Mesenchymal stem cell (in vitro differentiated cells and primary cell): ENCODE data around the gene HOXC10.
A peak's percentile ranks its signal among the peaks of the same experiment; 100 is the strongest.

Source experiments
- DNase-seq: peaks from one replicate; pipeline ENCODE4 v3.0.0-alpha.2; 2013
- H2AFZ ChIP-seq: one replicate; pipeline ENCODE4 v1.6.1; 2013; ENCODE audit warnings: low read depth, mild to moderate bottlenecking, control low read depth, inconsistent platforms, low read length, moderate library complexity
- H2AK5ac ChIP-seq: 2 replicates; pipeline ENCODE4 v1.6.1; 2013; ENCODE audit warnings: low read length, moderate library complexity, mild to moderate bottlenecking, inconsistent platforms; ENCODE audit not compliant: severe bottlenecking
- H2BK120ac ChIP-seq: one replicate; pipeline ENCODE4 v1.6.1; 2013; ENCODE audit warnings: low read depth, mild to moderate bottlenecking, inconsistent platforms, low read length, moderate library complexity
- H2BK12ac ChIP-seq, 2 experiments: one replicate each; pipeline ENCODE4 v1.6.1; 2013; ENCODE audit warnings: inconsistent platforms in 2 of 2, low read length in 2 of 2, mild to moderate bottlenecking in 2 of 2, moderate library complexity in 2 of 2, control low read depth in 1 of 2
- H2BK15ac ChIP-seq: one replicate; pipeline ENCODE4 v1.6.1; 2013; ENCODE audit warnings: mild to moderate bottlenecking, low read depth, inconsistent platforms; ENCODE audit not compliant: poor library complexity, severe bottlenecking
- H2BK5ac ChIP-seq: 2 replicates; pipeline ENCODE4 v1.6.1; 2013; ENCODE audit warnings: low read depth, mild to moderate bottlenecking, low read length, control low read depth, inconsistent platforms; ENCODE audit not compliant: poor library complexity, severe bottlenecking
- H3K14ac ChIP-seq, 2 experiments: one replicate each; pipeline ENCODE4 v1.6.1; 2013; ENCODE audit warnings: inconsistent platforms in 2 of 2, low read length in 2 of 2, control low read depth in 1 of 2, mild to moderate bottlenecking in 1 of 2, moderate library complexity in 1 of 2
- H3K18ac ChIP-seq, 2 experiments: one replicate each; pipeline ENCODE4 v1.6.1; 2013; ENCODE audit warnings: inconsistent platforms in 2 of 2, low read length in 2 of 2, control low read depth in 1 of 2, low read depth in 1 of 2, mild to moderate bottlenecking in 1 of 2
- H3K23ac ChIP-seq, 2 experiments: one replicate each; pipeline ENCODE4 v1.6.1; 2013; ENCODE audit warnings: inconsistent platforms in 2 of 2, low read length in 2 of 2, mild to moderate bottlenecking in 2 of 2, moderate library complexity in 2 of 2, control low read depth in 1 of 2
- H3K27ac ChIP-seq: 2 replicates; pipeline ENCODE4 v1.5.1; 2013; ENCODE audit warnings: mild to moderate bottlenecking, moderate library complexity, low read length, control low read depth, inconsistent platforms; ENCODE audit not compliant: poor library complexity, severe bottlenecking
- H3K27me3 ChIP-seq, 2 experiments: 2 replicates each; pipeline versions ENCODE4 v1.6.1 to v1.7.0; 2013; ENCODE audit warnings: low read length in 2 of 2, mild to moderate bottlenecking in 2 of 2, moderate library complexity in 2 of 2, control low read depth in 1 of 2, inconsistent platforms in 1 of 2; ENCODE audit not compliant: control insufficient read depth in 1 of 2, insufficient read depth in 1 of 2
- H3K36me3 ChIP-seq, 2 experiments: 2 replicates each; pipeline versions ENCODE4 v1.6.1 to v1.7.0; 2013; ENCODE audit warnings: low read length in 2 of 2, control low read depth in 1 of 2, inconsistent platforms in 1 of 2, low read depth in 1 of 2, mild to moderate bottlenecking in 1 of 2; ENCODE audit not compliant: insufficient read depth in 2 of 2, control insufficient read depth in 1 of 2
- H3K4ac ChIP-seq, 2 experiments: one replicate each; pipeline ENCODE4 v1.6.1; 2013; ENCODE audit warnings: inconsistent platforms in 2 of 2, low read length in 2 of 2, mild to moderate bottlenecking in 2 of 2, moderate library complexity in 2 of 2, control low read depth in 1 of 2, low read depth in 1 of 2
- H3K4me1 ChIP-seq: 2 replicates; pipeline ENCODE4 v1.6.1; 2013; ENCODE audit warnings: low read depth, low read length, control low read depth; ENCODE audit not compliant: control insufficient read depth, insufficient read depth
- H3K4me2 ChIP-seq: 2 replicates; pipeline ENCODE4 v1.6.1; 2013; ENCODE audit warnings: low read length, mild to moderate bottlenecking, inconsistent platforms; ENCODE audit not compliant: poor library complexity, severe bottlenecking
- H3K4me3 ChIP-seq, 2 experiments: 2 replicates each; pipeline versions ENCODE4 v1.5.1 to v1.7.0; 2013; ENCODE audit warnings: low read length in 2 of 2, mild to moderate bottlenecking in 2 of 2, control low read depth in 1 of 2, low read depth in 1 of 2; ENCODE audit not compliant: insufficient read depth in 1 of 2
- H3K79me1 ChIP-seq: replicated peaks from 2 replicates; pipeline ENCODE4 v1.6.1; 2013; ENCODE audit warnings: mild to moderate bottlenecking, control low read depth, low read length, inconsistent platforms; ENCODE audit not compliant: poor library complexity, severe bottlenecking
- H3K9ac ChIP-seq: 2 replicates; pipeline ENCODE4 v1.7.0; 2013; ENCODE audit warnings: mild to moderate bottlenecking, low read length, moderate library complexity
- H3K9me3 ChIP-seq: 2 replicates; pipeline ENCODE4 v1.7.0; 2013; ENCODE audit warnings: mild to moderate bottlenecking, low read length; ENCODE audit not compliant: control insufficient read depth
- H4K8ac ChIP-seq: one replicate; pipeline ENCODE4 v1.6.1; 2013; ENCODE audit warnings: inconsistent platforms, mild to moderate bottlenecking, low read length, moderate library complexity
- H4K91ac ChIP-seq: one replicate; pipeline ENCODE4 v1.6.1; 2013; ENCODE audit warnings: mild to moderate bottlenecking, low read length, inconsistent platforms
- WGBS: methylation state at CpG from one replicate; pipeline ENCODE4 v1.1.7; 2013; ENCODE audit warnings: mixed read lengths; 5-methylcytosine and 5-hydroxymethylcytosine counted together

Gene HOXC10

DNA sequence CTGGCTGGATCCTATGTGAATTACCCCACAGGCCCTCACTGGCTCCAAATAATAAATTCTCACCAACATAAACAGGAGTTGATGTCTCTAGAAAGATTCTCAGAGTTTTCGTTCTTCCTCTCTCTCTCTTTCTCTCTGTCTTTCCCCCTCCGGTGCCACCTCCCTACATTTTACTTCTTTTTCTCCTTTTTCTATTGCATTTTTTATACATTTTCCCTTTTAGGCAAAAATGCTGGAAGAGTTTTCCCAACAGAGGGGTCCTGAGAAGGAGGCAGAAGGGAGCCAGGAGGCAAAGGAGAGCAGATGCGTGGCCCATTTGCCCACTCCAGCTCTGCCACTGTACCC, 42.5 kb downstream of the HOXC10 start:
- Histone ChIP-seq H2BK5ac (peak overlapping the region; percentile 92), H3K14ac (peak overlapping the region in 1 of 2 experiments; percentile 36), H2BK120ac (peak overlapping the region; percentile 92), H4K91ac (peak overlapping the region; percentile 34), H3K18ac (peak overlapping the region; percentile 52 to 79), H3K9me3 (no peaks in the 10 kb centered on the region), H2BK15ac (no peak overlapping the region), H3K27ac (peak overlapping the region; percentile 90), H3K79me1 (no peaks in the 10 kb centered on the region), H3K4ac (peak overlapping the region in 1 of 2 experiments; percentile 79), H4K8ac (peak overlapping the region; percentile 7), H2BK12ac (peak overlapping the region; percentile 21 to 28), H3K4me2 (peak overlapping the region; percentile 62), H2AFZ (no peak overlapping the region), H3K36me3 (peaks cover 7 to 18% of the 10 kb centered on the region in 2 experiments), H3K9ac (peak overlapping the region; percentile 96), H3K27me3 (peaks cover 0 to 3% of the 10 kb centered on the region in 2 experiments), H2AK5ac (peak overlapping the region; percentile 92), H3K4me3 (peak overlapping the region in 1 of 2 experiments; percentile 86), H3K23ac (no peak overlapping the region), H3K4me1 (peaks cover 41% of the 10 kb centered on the region)
- 19% methylated on average over 3 of the region's 3 CpGs for WGBS
- no peak for DNase-seq

DNA sequence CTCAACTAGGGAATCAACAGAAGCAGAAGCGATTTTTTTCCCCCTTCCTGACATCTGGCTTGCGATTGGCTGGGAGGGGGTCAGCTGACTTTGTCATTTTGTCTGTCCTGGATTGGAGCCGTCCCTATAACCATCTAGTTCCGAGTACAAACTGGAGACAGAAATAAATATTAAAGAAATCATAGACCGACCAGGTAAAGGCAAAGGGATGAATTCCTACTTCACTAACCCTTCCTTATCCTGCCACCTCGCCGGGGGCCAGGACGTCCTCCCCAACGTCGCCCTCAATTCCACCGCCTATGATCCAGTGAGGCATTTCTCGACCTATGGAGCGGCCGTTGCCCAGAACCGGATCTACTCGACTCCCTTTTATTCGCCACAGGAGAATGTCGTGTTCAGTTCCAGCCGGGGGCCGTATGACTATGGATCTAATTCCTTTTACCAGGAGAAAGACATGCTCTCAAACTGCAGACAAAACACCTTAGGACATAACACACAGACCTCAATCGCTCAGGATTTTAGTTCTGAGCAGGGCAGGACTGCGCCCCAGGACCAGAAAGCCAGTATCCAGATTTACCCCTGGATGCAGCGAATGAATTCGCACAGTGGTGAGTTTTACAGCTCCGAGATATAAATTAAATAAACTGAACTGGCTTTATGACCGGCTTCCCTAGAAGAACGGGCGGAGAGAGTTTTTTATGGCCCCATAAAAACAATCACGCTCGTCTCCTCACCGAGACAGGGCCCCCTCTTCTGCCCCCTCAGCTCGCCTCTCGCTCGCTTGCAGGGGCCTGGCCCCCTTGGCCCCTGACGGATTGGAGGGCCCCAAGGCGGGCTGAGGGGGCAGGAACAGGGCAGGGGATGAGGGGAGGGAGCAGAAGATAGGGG, 43.6 kb downstream of the HOXC10 start, which contains the start of gene HOXC6:
Gene HOXC6 (plus strand): TSS at position 127 of the 888 bp plus-strand sequence. CDS start 82 bp downstream, at position 209.
- peak within 1 kb of the TSS; percentile 93 for H2BK15ac ChIP-seq
- H3K4me2 ChIP-seq: peak within 1 kb of the TSS; percentile 86
- H3K4me3 ChIP-seq: peak within 1 kb of the TSS; percentile 54 to 86
- H4K91ac ChIP-seq: peak within 1 kb of the TSS; percentile 99
- H3K27me3 ChIP-seq: peaks cover 0 to 3% of the 10 kb centered on the region in 2 experiments
- peak within 1 kb of the TSS; percentile 79 to 94 for H3K4ac ChIP-seq
- peak within 1 kb of the TSS; percentile 21 to 54 for H2BK12ac ChIP-seq
- H3K36me3 ChIP-seq: peaks cover 7 to 18% of the 10 kb centered on the region in 2 experiments
- peak within 1 kb of the TSS; percentile 92 for H2AK5ac ChIP-seq
- H3K79me1 ChIP-seq: no peaks in the 10 kb centered on the region
- H3K9me3 ChIP-seq: no peaks in the 10 kb centered on the region
- peak within 1 kb of the TSS; percentile 77 to 79 for H3K18ac ChIP-seq
- H2BK120ac ChIP-seq: peak within 1 kb of the TSS; percentile 97
- peak within 1 kb of the TSS; percentile 90 for H3K27ac ChIP-seq
- peaks cover 39% of the 10 kb centered on the region for H3K4me1 ChIP-seq
- 3% methylated on average over 28 of the region's 36 CpGs for WGBS
- H3K23ac ChIP-seq: no peak within 1 kb of the TSS
- peak within 1 kb of the TSS; percentile 92 for H2BK5ac ChIP-seq
- peak within 1 kb of the TSS; percentile 99 for H4K8ac ChIP-seq
- DNase-seq: peak; percentile 81
- peak within 1 kb of the TSS; percentile 36 to 76 for H3K14ac ChIP-seq
- peak within 1 kb of the TSS; percentile 96 for H3K9ac ChIP-seq
- no peak within 1 kb of the TSS for H2AFZ ChIP-seq

DNA sequence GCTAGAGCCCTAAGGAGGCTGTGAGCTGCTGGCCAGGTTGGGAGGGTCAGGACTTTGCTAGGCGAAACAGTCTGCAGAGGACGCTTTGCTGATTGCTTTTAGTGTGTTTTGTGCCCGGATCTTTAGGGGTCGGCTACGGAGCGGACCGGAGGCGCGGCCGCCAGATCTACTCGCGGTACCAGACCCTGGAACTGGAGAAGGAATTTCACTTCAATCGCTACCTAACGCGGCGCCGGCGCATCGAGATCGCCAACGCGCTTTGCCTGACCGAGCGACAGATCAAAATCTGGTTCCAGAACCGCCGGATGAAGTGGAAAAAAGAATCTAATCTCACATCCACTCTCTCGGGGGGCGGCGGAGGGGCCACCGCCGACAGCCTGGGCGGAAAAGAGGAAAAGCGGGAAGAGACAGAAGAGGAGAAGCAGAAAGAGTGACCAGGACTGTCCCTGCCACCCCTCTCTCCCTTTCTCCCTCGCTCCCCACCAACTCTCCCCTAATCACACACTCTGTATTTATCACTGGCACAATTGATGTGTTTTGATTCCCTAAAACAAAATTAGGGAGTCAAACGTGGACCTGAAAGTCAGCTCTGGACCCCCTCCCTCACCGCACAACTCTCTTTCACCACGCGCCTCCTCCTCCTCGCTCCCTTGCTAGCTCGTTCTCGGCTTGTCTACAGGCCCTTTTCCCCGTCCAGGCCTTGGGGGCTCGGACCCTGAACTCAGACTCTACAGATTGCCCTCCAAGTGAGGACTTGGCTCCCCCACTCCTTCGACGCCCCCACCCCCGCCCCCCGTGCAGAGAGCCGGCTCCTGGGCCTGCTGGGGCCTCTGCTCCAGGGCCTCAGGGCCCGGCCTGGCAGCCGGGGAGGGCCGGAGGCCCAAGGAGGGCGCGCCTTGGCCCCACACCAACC, 44.8 kb downstream of the HOXC10 start:
- H2AFZ ChIP-seq: no peak overlapping the region
- H3K27ac ChIP-seq: peak overlapping the region; percentile 70
- peak overlapping the region; percentile 84 for H4K8ac ChIP-seq
- peaks cover 41% of the 10 kb centered on the region for H3K4me1 ChIP-seq
- H2AK5ac ChIP-seq: peak overlapping the region; percentile 96
- peak overlapping the region; percentile 96 for H3K9ac ChIP-seq
- peaks cover 0 to 3% of the 10 kb centered on the region in 2 experiments for H3K27me3 ChIP-seq
- peak overlapping the region; percentile 50 to 90 for H3K18ac ChIP-seq
- peak overlapping the region in 1 of 2 experiments; percentile 85 for H3K14ac ChIP-seq
- peak overlapping the region; percentile 97 for H2BK120ac ChIP-seq
- H4K91ac ChIP-seq: peak overlapping the region; percentile 78
- peak overlapping the region; percentile 83 for H2BK5ac ChIP-seq
- H3K9me3 ChIP-seq: no peaks in the 10 kb centered on the region
- peak overlapping the region; percentile 6 to 74 for H2BK12ac ChIP-seq
- peak overlapping the region; percentile 80 for H2BK15ac ChIP-seq
- H3K4ac ChIP-seq: peak overlapping the region; percentile 57 to 92
- H3K79me1 ChIP-seq: peaks cover 3% of the 10 kb centered on the region
- H3K4me3 ChIP-seq: peak overlapping the region; percentile 57 to 86
- H3K23ac ChIP-seq: peak overlapping the region in 1 of 2 experiments; percentile 40
- peak; percentile 56 for DNase-seq
- 8% methylated on average over 48 of the region's 53 CpGs for WGBS
- peak overlapping the region; percentile 86 for H3K4me2 ChIP-seq
- peaks cover 7 to 23% of the 10 kb centered on the region in 2 experiments for H3K36me3 ChIP-seq
